Measurements from ENCODE around the gene PRELP.

The PRELP gene

DNA sequence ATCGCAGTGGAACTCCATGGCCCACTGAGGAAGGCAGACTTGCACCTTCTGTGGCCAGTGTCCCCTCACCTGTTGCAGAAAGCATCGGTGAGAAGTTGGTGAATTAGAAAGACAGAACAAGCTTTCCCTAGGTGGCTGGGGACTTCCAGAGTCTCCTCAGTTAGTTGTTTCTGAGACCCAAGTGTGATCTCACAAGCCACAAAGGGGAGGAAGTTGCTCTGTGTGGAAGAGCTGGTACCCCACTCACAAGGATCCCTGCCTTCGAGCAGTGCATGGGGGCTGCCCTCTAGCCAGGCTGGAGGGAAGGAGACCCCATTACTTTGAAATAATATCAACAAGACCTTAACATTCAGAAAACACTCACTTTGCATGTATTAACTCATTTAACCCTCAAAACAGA, 2.1 kb downstream of the PRELP start:
- no peak for DNase-seq (ENCODE audit: low read depth, low spot score)

DNA sequence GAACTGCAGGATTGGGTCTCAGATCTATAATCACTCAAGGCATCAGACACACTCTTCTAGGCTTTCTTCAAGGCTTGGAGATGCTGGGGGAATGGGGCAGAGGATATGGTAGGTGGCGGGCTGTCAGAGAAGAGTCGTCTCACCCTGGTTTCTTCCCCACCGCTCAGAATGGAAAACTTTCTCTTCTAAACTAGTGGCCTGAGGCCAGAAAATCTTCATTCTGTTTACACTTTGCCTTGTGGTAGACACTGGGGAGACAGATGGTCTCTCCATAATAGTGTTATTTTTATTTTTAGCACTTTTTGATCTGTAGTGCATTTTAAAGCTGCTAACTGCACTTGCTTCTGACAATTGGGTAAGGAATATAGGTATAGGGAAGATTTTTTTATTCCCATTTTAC, 2.6 kb downstream of the PRELP start:
- DNase-seq (ENCODE audit: low read depth, low spot score), result no peak

DNA sequence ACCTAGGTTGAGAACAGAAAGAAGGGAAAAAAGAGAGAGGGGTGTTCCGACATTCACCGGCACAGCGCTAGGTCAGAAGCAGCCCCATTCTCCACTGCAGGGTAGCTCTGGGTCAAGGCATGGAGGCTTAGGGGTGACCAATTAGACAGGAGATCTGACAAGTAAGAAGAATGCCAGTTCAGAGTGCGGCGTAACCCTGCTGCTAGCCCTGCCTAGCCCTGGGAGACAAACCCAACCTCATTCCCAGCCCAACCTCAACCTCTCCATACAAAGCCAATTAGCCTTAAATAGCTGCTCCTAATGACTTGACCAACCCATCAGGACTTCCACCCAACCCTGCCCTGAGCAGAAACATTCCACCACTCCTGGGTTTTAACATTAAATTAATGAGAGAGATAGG, 3.4 kb downstream of the PRELP start:
- DNase-seq (ENCODE audit: low read depth, low spot score), result no peak

DNA sequence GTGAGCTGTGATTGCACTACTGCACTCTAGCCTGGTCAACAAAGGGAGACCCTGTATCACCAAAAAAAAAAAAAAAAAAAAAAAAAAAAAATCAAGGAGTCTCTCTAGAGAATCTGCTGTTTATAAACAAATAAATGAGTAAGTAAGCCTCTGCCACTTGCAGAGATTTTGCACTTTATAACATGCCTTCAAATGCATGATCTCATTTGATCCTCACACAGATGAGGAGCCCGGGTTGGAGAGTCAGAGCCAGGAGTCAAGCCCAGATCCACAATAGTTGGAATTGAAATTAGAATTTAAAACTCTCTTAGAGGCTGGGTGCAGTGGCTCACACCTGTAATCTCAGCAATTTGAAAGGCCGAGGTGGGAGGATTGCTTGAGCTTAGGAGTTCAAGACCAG, 4.0 kb downstream of the PRELP start:
- no peak for DNase-seq (ENCODE audit: low read depth, low spot score)

DNA sequence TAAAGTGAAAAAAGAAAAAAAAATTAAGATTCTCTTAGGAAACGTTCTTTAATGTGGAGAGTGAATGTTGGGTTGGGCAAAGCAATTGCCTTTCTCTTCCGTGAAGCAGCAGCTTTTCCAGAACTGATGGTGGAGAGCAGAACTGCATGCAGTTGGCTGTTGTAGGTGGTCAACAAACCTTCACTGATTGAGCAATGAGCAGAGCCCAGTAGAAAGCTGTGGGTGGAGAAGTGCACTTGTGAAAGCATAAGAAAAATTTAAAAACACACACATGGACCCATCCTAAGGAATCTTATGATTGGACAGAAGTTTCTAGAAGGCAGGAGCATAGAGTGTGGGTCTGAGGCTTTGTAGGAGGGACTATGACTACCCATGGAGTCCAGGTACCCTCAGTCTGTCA, 4.5 kb downstream of the PRELP start:
- DNase-seq (ENCODE audit: low read depth, low spot score), result no peak

DNA sequence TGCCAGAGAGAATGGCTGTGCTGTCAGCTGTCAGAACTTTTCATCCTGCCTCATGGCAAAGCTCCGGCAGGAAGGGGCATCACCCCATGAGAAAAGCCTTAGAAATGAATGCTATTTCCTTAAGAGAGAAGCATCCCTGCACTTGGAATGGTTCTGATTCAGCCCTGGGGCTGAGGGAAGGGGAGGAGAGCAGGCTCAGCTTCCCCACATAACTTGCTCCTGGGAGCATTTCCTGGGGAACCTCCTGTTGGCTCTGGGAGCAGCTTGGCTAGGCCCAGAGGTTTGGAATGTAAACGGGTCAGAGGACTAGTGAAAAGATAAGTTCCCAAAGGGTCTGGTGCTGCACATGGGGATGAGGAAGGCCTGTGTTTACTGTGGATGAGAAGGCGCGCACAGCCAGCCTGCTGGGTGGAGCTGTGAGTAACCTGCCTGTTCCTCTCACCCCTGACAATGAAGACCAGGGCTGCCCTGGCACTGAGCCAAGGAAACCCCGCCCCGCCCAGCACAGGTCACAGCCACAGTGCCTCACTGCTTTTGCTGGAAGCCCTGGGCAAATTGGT, 5.0 kb downstream of the PRELP start:
- no peak for DNase-seq (ENCODE audit: low read depth, low spot score)

DNA sequence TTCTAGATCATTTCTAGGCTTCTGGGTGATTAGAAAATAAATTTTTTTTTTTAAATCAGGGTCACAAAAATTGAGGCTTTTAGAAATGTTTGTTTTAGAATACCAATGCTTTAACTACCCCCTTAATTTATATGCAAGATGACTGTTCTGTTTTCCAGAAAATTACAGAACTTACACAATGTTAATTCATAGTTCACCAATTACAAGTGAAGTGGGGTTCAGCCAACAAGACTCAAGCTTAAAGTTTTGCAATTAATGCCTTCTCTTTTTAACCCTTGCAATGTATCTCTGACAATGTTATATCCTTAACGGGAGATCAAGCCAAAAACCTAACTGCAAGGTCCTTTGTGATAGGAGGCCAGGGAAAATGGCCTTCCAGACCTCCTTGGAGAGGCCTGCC, 5.6 kb downstream of the PRELP start:
- DNase-seq (ENCODE audit: low read depth, low spot score), result no peak

DNA sequence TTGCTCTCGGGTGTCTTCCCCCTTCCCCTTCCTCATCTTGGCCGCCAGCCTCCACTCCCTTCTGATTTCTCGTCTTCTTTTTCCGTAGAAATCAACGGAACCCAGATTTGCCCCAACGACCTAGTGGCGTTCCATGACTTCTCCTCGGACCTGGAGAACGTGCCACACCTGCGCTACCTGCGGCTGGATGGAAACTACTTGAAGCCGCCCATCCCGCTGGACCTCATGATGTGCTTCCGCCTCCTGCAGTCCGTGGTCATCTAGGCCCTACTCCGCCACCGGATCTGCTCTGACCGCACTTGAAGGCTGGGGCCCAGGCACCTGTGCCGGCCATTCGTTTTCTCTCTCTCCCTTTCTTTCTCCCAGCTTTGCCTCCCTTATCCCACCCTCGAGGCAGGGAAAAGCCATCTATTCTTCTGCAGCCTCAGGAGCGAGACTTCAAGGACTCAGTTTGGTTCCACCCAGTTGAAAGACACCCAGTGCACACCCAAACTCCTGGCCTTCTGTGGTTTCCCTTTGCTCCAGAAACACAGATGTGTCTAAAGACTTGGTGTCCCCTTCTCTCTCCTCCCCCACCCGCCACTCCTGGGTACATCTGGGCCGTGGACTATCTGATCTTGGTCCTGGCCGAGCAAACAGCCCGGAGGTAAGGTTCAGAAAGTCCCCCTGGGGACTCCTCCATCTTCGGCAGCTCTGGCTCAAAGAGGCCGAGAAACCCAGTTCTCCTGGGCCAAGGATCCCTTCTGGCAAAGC, 11.2 kb downstream of the PRELP start:
- no peak for DNase-seq (ENCODE audit: low read depth, low spot score)

DNA sequence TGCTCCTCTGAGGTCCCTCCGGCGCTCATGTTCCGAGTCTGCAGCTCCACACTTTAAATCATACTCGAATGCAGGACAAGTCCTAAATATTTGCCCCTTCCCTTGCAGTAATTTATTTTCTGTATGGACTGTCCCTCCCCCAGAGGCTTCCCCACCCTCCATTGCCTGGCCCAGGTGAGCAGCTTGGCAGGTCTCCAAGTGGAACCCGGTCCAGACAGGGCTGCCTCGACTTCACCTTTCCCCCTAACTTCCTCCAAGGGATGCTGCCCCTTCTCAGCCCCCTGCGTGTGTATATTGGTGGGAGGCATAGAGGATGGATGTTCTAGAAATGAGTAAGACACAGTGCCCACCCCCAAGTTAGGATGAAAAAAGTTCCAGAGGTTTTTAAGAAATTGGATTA, 12.9 kb downstream of the PRELP start:
- DNase-seq (ENCODE audit: low read depth, low spot score), result no peak

DNA sequence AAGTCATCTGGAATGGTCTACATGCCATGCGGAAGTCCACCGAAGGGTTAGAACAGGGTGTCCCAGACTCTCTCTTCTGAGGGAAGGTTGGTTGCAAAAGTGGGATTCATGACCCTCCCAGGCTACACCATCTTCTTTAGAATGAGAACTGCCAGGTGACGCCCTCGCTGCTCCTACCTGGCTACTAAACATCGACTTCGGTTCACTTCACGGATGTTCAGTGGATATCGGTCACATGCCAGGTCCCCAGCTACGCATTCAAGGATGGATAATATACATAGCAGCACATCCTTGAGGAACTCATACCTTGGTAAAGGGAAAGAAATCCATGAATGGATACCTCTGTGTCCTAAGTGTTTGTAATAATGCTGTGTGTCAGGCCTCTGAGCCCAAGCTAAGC, 15.0 kb downstream of the PRELP start:
- DNase-seq (ENCODE audit: low read depth, low spot score), result no peak

DNA sequence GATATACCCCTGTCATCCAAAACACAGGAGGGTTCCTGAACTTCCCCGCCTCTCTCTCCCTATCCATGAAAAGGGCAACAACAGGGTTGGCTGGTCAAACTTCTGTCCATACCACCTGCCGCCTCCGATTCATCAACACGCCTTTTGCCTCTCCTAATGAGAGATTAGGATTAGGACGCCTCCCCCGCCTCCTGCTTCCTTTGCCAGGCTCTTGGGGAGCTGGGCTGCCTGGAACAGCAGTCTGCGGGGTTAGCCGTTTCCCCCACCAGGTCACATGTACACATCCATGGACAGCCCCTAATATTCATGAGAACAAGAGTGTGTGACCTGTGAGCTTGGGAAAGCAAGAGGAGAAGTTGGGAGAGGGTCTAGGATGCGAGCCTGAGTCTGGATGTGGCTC, 16.1 kb downstream of the PRELP start:
- DNase-seq (ENCODE audit: low read depth, low spot score), result no peak

DNA sequence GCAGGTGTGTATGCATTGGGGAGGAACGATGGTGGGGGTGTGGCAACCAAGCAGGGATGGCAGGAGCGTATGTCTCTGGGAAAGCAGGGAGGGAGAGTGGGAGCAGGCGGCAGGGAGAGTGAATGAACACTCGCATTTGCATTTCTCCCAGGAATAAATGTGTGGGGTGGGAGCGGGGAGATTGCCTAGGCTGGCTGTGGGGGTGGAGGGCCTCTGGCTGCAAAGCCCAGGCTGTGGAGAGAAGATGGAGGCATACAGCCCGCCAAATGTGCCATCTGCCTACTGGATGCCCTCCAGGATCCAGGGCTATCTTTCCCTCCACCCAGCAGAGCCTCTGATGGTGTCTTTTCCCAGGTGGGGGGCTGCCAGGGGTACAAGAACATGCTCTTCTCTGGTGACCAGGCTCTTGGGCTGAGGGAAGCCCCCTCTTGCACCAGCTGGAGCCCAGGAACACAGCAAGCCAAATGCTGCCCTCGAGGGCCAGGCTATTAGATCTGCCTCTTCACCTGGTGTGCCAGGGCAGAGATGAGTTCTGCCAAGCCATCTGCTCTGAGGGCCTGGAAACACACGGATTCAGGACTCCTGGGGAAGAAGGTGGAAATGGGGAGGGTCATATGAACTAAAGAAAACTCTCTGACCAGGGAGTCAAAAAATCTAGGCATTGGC, 16.6 kb downstream of the PRELP start:
- DNase-seq (ENCODE audit: low read depth, low spot score), result no peak

DNA sequence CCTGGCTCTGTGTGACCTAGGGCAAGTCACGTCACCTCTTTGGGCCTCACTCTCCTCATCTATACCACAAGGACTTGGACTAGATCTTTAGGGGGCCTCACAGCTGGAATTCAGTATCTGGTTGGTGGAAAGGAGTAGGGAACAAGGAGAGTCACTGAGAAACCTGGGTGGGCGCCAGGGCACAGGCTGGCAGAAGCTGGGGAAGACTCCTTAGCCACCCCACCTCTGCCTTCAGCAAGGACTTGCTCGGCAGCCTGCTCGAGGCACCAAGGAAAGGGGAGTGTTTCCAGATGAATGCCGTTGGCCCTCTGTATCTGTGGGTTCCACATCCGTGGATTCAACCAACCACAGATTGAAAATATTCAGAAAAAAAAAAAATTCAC, 17.1 kb downstream of the PRELP start:
- no peak for DNase-seq (ENCODE audit: low read depth, low spot score)

DNA sequence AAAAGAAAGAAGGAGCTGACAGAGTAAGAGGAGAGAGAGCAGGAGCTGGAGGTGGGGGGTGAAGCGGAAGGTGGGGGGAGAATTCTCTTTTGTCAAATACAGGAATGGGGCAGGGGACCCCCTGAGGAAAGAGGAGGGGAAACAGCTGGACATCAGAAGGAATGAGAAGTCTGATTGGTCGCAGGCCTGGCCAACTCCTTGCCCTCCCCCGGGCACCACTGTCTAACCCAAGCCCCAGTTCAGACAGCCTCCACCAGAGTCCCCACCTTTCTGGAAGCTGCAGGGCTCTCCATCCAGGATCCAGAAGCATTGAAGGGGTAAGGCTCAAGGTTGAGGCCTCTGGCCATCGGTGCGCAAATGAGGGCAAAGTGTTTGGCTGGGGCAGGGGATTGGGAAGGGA, 18.3 kb downstream of the PRELP start, which contains the start of gene OPTC:
TSS of gene OPTC (plus strand) at position 253 of the 400 bp plus-strand sequence. CDS start 1,853 bp downstream, outside the sequence.
- DNase-seq (ENCODE audit: low read depth, low spot score), result no peak

DNA sequence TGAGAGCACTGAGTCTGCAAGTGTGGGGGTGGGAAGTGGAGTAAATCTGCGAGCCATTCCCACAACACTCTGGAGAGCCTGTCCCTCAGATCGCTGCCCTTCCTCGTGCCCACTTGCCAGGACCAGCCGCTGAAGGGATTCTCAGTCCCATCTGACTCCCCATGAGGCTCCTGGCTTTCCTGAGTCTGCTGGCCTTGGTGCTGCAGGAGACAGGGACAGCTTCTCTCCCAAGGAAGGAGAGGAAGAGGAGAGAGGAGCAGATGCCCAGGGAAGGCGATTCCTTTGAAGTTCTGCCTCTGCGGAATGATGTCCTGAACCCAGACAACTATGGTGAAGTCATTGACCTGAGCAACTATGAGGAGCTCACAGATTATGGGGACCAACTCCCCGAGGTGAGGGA, 20.2 kb downstream of the PRELP start:
- no peak for DNase-seq (ENCODE audit: low read depth, low spot score)

DNA sequence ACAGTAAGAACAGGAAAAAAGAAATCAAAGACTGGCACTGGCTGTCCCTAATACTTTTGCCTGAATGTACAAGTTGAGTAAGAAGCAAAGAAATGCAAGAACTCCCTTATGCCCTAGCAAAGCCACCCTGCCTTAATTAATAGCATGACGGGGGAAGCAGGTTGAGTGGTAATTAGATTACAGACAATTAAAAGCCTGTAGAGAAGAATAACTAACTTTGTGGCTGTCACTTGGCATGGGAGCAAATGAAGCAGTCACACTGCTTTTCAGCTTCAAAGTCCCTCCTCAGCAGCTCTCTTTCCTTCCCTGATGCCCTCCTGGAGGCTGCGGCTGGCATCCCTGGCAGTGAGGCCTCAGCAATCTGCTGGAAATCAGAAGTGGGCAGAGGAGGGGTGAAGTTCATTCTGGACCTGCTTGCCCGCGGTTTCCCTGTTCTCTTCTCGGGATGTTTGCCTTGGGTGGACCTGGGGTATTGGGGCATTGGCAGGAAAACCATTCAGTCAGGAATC, 21.7 kb downstream of the PRELP start:
- DNase-seq (ENCODE audit: low read depth, low spot score), result no peak

DNA sequence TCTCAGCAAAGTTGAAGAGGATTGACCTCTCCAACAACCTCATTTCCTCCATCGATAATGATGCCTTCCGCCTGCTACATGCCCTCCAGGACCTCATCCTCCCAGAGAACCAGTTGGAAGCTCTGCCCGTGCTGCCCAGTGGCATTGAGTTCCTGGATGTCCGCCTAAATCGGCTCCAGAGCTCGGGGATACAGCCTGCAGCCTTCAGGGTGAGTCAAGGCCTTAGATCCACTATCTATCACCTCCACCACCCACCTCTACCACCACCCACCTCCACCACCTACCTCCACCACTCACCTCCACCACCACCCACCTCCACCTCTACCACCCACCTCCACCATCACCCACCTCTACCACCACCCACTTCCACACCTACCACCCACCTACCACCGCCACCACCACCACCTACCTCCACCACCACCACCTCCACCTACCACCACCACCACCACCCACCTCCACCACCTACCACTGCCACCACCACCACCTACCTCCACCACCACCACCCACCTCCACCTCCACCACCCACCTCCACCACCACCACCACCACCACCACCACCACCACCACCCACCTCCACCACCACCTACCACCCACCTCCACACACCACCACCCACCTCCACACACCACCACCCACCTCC, 24.2 kb downstream of the PRELP start:
- DNase-seq (ENCODE audit: low read depth, low spot score), result no peak

DNA sequence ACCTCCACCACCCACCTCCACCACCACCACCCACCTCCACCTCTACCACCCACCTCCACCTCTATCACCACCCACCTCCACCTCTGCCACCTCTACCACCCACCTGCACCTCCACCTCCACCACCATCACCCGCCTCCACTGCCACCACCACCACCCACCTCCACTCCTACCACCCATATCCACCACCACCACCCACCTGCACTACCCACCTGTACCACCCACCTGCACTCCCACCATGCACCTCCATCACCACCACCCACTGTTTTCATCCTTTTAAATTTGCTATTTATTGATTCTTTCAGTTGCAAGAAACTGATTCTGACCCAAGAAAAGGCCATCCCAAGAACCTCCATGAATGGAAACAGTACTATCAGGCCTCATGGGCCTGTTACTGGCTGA, 24.7 kb downstream of the PRELP start:
- no peak for DNase-seq (ENCODE audit: low read depth, low spot score)

DNA sequence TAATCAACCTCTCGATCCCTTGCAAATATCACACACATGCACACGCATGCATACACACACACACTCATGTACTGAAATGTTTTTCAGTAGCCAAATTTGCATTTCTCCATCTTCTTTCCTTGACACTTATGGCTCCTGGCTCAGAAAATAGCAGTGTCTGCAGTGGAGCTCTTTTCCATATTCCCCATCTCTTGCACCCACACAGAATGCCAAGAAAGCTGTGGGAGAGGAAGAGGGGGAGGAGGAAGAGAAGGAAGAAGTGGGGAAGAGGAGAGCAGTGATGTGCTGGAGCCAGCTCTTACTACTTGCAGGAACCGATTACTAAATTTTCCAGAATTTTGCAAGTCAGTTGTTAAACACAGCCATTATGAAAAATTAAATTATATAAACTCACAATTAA, 28.2 kb downstream of the PRELP start:
- DNase-seq (ENCODE audit: low read depth, low spot score), result no peak

DNA sequence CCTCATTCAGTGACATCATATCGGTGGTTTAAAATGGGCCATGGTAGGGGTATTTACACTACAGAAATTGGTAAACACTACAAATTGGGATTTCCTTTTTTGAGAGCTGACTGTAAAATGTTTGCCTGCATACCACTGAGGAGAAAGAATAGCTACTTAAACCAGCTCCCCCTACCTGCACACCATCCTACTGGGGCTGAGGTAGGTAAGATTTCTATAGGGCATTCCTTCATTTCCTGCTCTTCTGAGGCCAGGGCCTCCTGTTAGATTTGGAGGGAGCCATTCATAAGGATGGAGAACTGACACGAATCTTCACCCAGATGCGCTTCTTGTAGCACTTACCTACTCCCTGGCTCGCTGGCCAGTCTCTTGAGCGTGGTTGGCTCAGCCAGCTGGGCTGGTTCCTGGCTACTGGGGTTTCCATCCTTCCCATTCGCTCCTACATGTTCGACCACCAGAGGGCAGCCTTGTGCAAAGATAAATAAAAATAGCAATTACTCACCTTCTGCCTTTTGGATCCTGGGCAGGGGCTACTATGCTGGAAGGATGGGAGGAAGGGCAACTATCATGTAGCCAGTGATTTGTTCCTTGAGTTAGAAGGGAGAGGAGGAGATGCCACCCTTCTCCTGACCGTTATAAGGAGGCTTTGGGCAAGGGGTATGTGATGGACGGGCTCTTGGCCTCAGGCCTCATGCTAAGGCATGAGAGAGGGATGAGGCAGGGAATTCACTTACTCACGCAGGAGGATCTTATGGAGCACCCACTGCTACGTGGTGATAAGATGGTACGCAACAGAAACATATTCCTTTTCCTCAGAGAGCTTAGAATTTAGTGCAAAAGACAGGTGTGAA, 29.0 kb downstream of the PRELP start:
- DNase-seq (ENCODE audit: low read depth, low spot score), result peak; percentile 63

DNA sequence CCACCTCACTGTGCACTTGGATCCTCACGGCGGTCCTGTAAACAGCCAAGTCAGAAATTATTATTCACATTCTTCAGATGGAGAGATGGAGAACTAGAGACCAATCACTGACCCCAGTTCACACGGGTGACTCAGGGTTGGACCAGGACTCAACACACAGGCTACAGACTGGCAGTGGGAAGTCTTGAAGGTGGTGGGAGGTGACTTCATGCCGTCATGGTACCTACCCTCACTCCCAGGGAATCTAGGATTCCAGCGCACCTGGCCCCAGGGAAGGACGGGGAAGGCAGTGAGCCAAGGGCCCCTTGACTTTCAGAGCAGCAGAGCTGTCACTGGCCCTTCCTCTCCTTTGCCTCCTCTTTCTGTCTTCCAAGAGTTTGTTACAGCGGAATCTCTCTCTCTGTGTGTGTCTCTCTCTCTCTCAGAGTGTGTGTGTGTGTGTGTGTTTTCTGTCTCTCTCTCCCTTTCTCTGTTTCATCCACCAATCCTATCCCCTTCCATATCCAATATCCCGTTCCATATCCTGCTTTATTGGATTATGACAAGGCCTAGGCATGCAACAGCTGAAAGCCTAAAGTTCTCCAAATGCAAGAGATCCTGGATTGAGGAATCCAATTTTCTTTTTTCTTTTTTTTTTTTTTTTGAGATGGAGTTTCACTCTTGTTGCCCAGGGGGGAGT, 30.1 kb downstream of the PRELP start:
- DNase-seq (ENCODE audit: low read depth, low spot score), result no peak
